Naive thymus-derived CD4-positive, alpha-beta T cell (primary cell): ENCODE data around the gene HS6ST3. TPM values are rescaled to one million over a fixed set of nuclear protein-coding genes. Genes with fewer than 3 reads are reported as not detected.

ENCODE experiments used
- ATAC-seq: fragments of 150-1000 bp; cut with Tn5 transposase; 2 replicates; pipeline ENCODE4 v1.10.0; 2021; ENCODE audit warnings: mild to moderate bottlenecking, moderate library complexity
- CTCF ChIA-PET: fragments of 350-600 bp; sonication (Branson Sonifier 250); formaldehyde crosslinking; loops from one replicate; lab custom pipeline; 2021; ENCODE audit warnings: antibody characterized with exemption; lab: Charles Lee
- POLR2A ChIA-PET: fragments of 350-600 bp; sonication (Branson Sonifier 250); formaldehyde crosslinking; loops from one replicate; lab custom pipeline; 2021; ENCODE audit warnings: antibody characterized with exemption, inconsistent platforms; lab: Charles Lee
- DNase-seq, 9 donors: peaks; one replicate each; pipeline versions ENCODE4 v3.0.0 to v3.0.0-alpha.2; 2020 to 2022; ENCODE audit warnings: mixed read lengths in 1 of 9
- H3K27ac ChIP-seq: one replicate; pipeline ENCODE4 v1.7.0; 2013; ENCODE audit warnings: mild to moderate bottlenecking, low read depth, low read length, moderate library complexity
- H3K27me3 ChIP-seq, 2 donors: one replicate each; pipeline ENCODE4 v1.7.0; 2013; ENCODE audit warnings: low read length in 2 of 2, mild to moderate bottlenecking in 2 of 2, moderate library complexity in 2 of 2; ENCODE audit not compliant: control insufficient read depth in 2 of 2, insufficient read depth in 2 of 2
- H3K36me3 ChIP-seq, 3 experiments: 1 replicate in 2 of 3; 2 replicates in 1 of 3; pipeline ENCODE4 v1.7.0; 2013; ENCODE audit warnings: low read length in 3 of 3, mild to moderate bottlenecking in 3 of 3, moderate library complexity in 1 of 3; ENCODE audit not compliant: insufficient read depth in 3 of 3, control insufficient read depth in 2 of 3
- H3K4me1 ChIP-seq, 2 donors: one replicate each; pipeline ENCODE4 v1.7.0; 2013; ENCODE audit warnings: low read length in 2 of 2, mild to moderate bottlenecking in 2 of 2, moderate library complexity in 1 of 2; ENCODE audit not compliant: control insufficient read depth in 2 of 2, insufficient read depth in 2 of 2
- H3K4me3 ChIP-seq: 2 replicates; pipeline ENCODE4 v1.7.0; 2013; ENCODE audit warnings: mild to moderate bottlenecking, low read length
- H3K9me3 ChIP-seq, 3 experiments: 1 replicate in 2 of 3; 2 replicates in 1 of 3; pipeline ENCODE4 v1.7.0; 2013; ENCODE audit warnings: low read length in 3 of 3; ENCODE audit not compliant: control insufficient read depth in 2 of 3
- H3K27ac Mint-ChIP-seq, 9 donors: one replicate each; pipeline ENCODE4 v1.8.0; 2020 to 2022; ENCODE audit warnings: mixed read lengths in 9 of 9, mild to moderate bottlenecking in 8 of 9, moderate library complexity in 5 of 9, inconsistent platforms in 2 of 9
- H3K27me3 Mint-ChIP-seq, 5 donors: one replicate each; pipeline ENCODE4 v1.8.0; 2021 to 2022; ENCODE audit warnings: mixed read lengths in 5 of 5, mild to moderate bottlenecking in 1 of 5
- H3K36me3 Mint-ChIP-seq, 5 donors: one replicate each; pipeline ENCODE4 v1.8.0; 2020 to 2022; ENCODE audit warnings: mixed read lengths in 5 of 5, mild to moderate bottlenecking in 3 of 5, inconsistent platforms in 1 of 5
- H3K4me1 Mint-ChIP-seq, 7 donors: one replicate each; pipeline ENCODE4 v1.8.0; 2020 to 2022; ENCODE audit warnings: mixed read lengths in 7 of 7, mild to moderate bottlenecking in 3 of 7, inconsistent platforms in 1 of 7
- H3K4me3 Mint-ChIP-seq, 10 donors: one replicate each; pipeline ENCODE4 v1.8.0; 2020 to 2022; ENCODE audit warnings: mild to moderate bottlenecking in 10 of 10, mixed read lengths in 10 of 10, moderate library complexity in 6 of 10, inconsistent platforms in 2 of 10
- H3K9me3 Mint-ChIP-seq, 11 donors: one replicate each; pipeline ENCODE4 v1.8.0; 2020 to 2022; ENCODE audit warnings: mixed read lengths in 11 of 11, mild to moderate bottlenecking in 4 of 11, inconsistent platforms in 1 of 11, moderate library complexity in 1 of 11
- intact Hi-C, 2 donors: fragments of 100-400 bp; cut with micrococcal nuclease; formaldehyde crosslinking; loops; one replicate each; pipeline ENCODE4 v1.15.1; 2023
- polyA plus RNA-seq, 2 donors: library from polyadenylated mRNA; unstranded; fragments of 300-500 nt; fragmentation: Illumina TruSeq; gene quantifications; one replicate each; pipeline ENCODE4 v1.2.3, GENCODE V29; 2021
- total RNA-seq, 6 experiments: library from RNA in 5 of 6; stranded (reverse) in 5 of 6; gene quantifications; 1 replicate in 5 of 6; 2 replicates in 1 of 6; pipeline ENCODE4 v1.2.3 and lab custom pipeline; 2021 to 2026

Gene HS6ST3
- total and polyA plus RNA-seq, 7 experiments from 2014 or later, result not detected

DNA sequence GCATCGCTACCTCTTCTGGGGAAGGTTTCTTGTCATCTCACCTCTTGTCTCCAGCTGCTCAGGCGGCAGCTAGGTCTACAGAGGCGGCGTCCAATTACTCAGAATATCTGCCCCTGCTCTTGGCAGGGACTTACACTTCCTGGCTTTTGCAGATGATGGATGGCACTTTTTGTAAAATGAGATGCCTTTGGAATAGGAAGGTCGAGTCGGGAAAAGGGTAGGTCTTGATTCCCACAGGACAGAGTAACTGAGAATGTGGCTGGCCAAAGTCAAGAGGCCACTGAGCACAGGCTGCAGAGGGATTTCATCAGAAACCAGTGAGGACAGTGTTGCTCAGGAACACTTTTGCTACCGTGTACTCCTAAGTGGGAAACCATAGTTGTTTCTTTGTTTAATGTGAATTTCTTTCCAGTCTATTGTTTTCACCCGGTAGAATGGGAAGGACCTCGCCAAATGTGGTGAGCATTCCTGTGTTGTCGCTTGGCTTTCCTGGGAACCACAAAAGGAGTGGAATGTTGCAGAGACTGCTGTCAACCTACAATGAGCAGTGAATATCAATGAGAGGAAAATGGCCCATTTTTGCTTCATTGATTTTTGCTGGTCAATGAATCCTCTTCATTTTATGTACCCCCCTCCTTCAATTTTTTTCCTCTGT, 383.7 kb downstream of the HS6ST3 start:
- Histone ChIP-seq H3K4me3 (no peak overlapping the region), H3K27me3 (no peaks in the 10 kb centered on the region), H3K4me1 (no peaks in the 10 kb centered on the region), H3K9me3 (no peaks in the 10 kb centered on the region), H3K36me3 (no peaks in the 10 kb centered on the region), H3K27ac (no peak overlapping the region)
- Mint-ChIP-seq H3K4me3 (no peak overlapping the region), H3K9me3 (peaks cover 0 to 17% (median 10%) of the 10 kb centered on the region in 11 donors), H3K4me1 (no peaks in the 10 kb centered on the region), H3K36me3 (no peaks in the 10 kb centered on the region), H3K27ac (no peak overlapping the region), H3K27me3 (no peaks in the 10 kb centered on the region)
- ChIA-PET POLR2A (no interaction called here), CTCF (no interaction called here)
- DNase-seq (no peak), ATAC-seq (no peak)
- intact Hi-C loops, result no loop called here

DNA sequence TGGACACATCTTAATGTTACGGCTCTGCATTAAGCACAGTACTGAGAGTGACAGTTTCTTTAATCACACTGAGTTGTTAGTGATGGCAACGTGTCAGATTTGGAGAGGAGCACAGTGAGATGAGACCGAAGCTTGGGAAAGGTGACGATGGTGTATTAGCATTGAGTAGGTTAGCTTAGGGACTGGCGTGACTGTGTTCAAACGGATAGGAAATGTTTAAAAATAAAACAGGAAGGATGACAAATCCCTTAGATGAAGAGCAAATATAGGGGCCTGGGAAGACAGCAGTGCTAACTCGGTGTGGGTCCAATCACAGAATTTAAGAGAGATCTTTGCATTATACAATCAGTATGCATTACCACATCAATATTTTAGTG, 384.3 kb downstream of the HS6ST3 start:
- no peak for DNase-seq
- no peaks in the 10 kb centered on the region for H3K36me3 Mint-ChIP-seq
- no peaks in the 10 kb centered on the region for H3K4me1 Mint-ChIP-seq
- no peaks in the 10 kb centered on the region for H3K27me3 Mint-ChIP-seq
- Histone ChIP-seq H3K27ac (no peak overlapping the region), H3K4me3 (no peak overlapping the region), H3K36me3 (no peaks in the 10 kb centered on the region), H3K9me3 (no peaks in the 10 kb centered on the region), H3K27me3 (no peaks in the 10 kb centered on the region), H3K4me1 (no peaks in the 10 kb centered on the region)
- no peak overlapping the region for H3K4me3 Mint-ChIP-seq
- ChIA-PET POLR2A (no interaction called here), CTCF (no interaction called here)
- intact Hi-C loops, result no loop called here
- H3K9me3 Mint-ChIP-seq, result peaks cover 0 to 17% (median 10%) of the 10 kb centered on the region in 11 donors
- no peak overlapping the region for H3K27ac Mint-ChIP-seq
- no peak for ATAC-seq

DNA sequence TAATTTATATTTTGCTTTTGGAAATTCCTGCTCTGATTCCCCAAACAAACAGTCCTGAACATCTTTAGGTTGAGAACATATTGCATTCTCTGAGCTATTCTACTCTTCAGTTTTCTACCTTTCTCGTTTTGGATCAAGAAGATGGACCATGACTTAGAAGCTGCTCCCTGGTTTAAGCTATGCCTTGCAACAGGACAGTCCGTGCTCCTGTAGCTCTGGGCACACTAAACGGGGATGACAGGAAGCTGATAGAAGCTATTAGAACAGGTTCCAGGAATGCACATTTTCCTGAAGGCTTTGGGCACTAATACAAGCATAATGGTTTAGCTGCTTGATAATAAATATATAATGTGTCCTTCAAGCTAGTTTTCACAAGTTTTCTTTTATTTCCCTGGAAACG, 385.2 kb downstream of the HS6ST3 start:
- H3K27ac ChIP-seq, result no peak overlapping the region
- no peaks in the 10 kb centered on the region for H3K4me1 ChIP-seq
- POLR2A ChIA-PET, result no interaction called here
- no peaks in the 10 kb centered on the region for H3K36me3 ChIP-seq
- CTCF ChIA-PET, result no interaction called here
- no peak overlapping the region for H3K4me3 Mint-ChIP-seq
- no peaks in the 10 kb centered on the region for H3K36me3 Mint-ChIP-seq
- no peak overlapping the region for H3K27ac Mint-ChIP-seq
- peaks cover 0 to 17% (median 8%) of the 10 kb centered on the region in 11 donors for H3K9me3 Mint-ChIP-seq
- H3K4me3 ChIP-seq, result no peak overlapping the region
- H3K9me3 ChIP-seq, result no peaks in the 10 kb centered on the region
- H3K27me3 Mint-ChIP-seq, result no peaks in the 10 kb centered on the region
- intact Hi-C loops, result no loop called here
- no peaks in the 10 kb centered on the region for H3K27me3 ChIP-seq
- no peaks in the 10 kb centered on the region for H3K4me1 Mint-ChIP-seq
- ATAC-seq (no peak), DNase-seq (no peak)

DNA sequence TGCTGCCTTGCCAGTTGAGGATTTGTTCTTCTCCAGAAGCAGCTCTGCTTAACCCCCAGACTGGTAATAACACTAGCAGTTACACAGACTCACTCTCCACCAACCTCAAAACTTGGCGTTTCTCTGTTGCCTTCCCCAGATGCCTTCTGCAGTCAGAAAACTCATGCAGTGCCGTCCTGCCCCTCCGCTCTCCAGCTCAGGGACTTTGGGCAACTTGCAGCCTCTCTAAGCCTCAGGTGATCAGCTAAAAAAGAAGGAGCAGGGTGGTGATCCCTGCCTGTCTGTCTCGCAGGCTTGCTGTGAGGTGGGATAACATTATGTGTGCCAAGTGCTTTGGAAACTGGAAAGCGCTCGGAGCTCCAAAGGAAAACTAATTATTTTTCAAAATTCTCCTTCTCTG, 391.6 kb downstream of the HS6ST3 start:
- H3K27me3 ChIP-seq, result no peaks in the 10 kb centered on the region
- Mint-ChIP-seq H3K36me3 (no peaks in the 10 kb centered on the region), H3K27me3 (no peaks in the 10 kb centered on the region), H3K27ac (no peak overlapping the region), H3K9me3 (peaks cover 0 to 12% (median 5%) of the 10 kb centered on the region in 11 donors), H3K4me3 (no peak overlapping the region), H3K4me1 (no peaks in the 10 kb centered on the region)
- ChIA-PET POLR2A (no interaction called here), CTCF (no interaction called here)
- H3K9me3 ChIP-seq, result no peaks in the 10 kb centered on the region
- no peaks in the 10 kb centered on the region for H3K36me3 ChIP-seq
- intact Hi-C loops, result no loop called here
- H3K4me1 ChIP-seq, result no peaks in the 10 kb centered on the region
- no peak overlapping the region for H3K27ac ChIP-seq
- H3K4me3 ChIP-seq, result no peak overlapping the region
- DNase-seq (no peak), ATAC-seq (no peak)

DNA sequence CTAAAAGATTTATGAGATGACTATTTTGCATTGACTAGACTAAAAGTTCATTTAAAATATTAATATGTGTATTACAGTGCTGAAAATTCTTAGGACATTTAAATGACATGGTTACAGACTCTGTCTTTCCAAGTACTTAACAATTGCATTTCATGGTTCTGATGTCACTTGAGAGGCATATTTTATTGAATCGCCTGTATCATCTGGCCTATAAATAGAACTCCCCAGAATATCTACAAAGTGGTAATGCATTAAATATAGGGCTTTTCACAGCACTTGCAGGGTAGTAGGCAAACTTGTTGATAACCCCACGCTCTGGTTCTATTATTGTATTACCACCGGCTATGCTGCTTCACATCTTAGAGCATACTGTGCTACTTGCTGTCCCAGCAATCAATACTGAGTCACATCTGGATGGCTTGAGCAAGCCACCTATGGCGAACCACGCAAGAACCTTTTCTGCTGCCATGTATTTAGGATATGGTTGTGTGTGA, 400.6 kb downstream of the HS6ST3 start:
- ChIA-PET CTCF (no interaction called here), POLR2A (no interaction called here)
- Mint-ChIP-seq H3K4me1 (no peaks in the 10 kb centered on the region), H3K27ac (no peak overlapping the region), H3K36me3 (no peaks in the 10 kb centered on the region), H3K4me3 (no peak overlapping the region), H3K27me3 (no peaks in the 10 kb centered on the region), H3K9me3 (peaks cover 0 to 17% (median 6%) of the 10 kb centered on the region in 11 donors)
- Histone ChIP-seq H3K27me3 (peaks cover 0 to 3% of the 10 kb centered on the region in 2 donors), H3K4me1 (no peaks in the 10 kb centered on the region), H3K27ac (no peak overlapping the region), H3K4me3 (no peak overlapping the region), H3K9me3 (no peaks in the 10 kb centered on the region), H3K36me3 (no peaks in the 10 kb centered on the region)
- DNase-seq, result no peak
- ATAC-seq, result no peak
- intact Hi-C loops, result no loop called here

DNA sequence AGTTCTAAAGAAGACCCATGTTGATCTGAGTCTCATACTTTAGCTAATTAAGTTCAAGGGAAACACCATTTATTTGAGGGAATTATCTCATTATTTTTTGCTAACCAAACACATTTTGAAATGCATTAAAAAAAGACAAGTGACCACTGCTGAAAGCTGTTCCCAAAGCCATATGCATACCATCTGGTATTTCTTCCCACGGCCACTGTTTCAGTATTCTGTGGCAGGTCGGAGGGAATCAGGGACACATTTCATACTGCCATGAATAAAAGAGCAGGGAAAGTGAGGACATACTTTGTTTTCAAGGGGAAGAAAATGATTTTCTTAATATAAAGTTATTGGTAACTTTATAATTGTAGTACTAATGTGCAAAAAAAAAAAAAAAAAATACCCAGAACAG, 401.2 kb downstream of the HS6ST3 start:
- H3K27me3 ChIP-seq, result peaks cover 0 to 3% of the 10 kb centered on the region in 2 donors
- no peak overlapping the region for H3K4me3 Mint-ChIP-seq

DNA sequence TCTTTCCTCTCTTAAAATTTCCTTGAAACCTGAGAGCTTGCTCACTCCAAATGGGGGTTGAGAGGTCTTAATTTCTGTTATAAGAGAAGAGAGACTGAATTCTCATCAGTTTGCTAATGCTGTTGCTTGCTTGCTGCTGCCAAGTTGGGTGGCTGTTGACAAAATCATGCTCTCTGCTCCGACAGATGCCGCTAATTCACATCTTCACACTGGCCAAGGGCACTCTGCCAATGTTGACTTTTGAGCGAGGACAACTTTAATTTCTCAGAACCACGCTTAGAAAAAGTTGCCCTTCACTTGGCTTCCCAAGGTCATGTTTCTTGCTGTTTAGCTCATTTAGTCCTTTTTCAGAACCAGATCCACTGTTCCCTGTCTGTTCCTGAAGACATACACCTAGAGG, 402.9 kb downstream of the HS6ST3 start:
- no peaks in the 10 kb centered on the region for H3K27me3 Mint-ChIP-seq

More for the DNA sequence above, 401.2 kb downstream of the HS6ST3 start:
- ChIA-PET CTCF (no interaction called here), POLR2A (no interaction called here)
- Mint-ChIP-seq H3K27ac (no peak overlapping the region), H3K27me3 (no peaks in the 10 kb centered on the region), H3K36me3 (no peaks in the 10 kb centered on the region), H3K9me3 (peaks cover 0 to 17% (median 6%) of the 10 kb centered on the region in 11 donors), H3K4me1 (no peaks in the 10 kb centered on the region)
- no peaks in the 10 kb centered on the region for H3K36me3 ChIP-seq
- H3K9me3 ChIP-seq, result no peaks in the 10 kb centered on the region
- DNase-seq (no peak), ATAC-seq (no peak)
- H3K27ac ChIP-seq, result no peak overlapping the region
- no peak overlapping the region for H3K4me3 ChIP-seq
- H3K4me1 ChIP-seq, result no peaks in the 10 kb centered on the region
- intact Hi-C loops, result no loop called here

More for the DNA sequence above, 402.9 kb downstream of the HS6ST3 start:
- Histone ChIP-seq H3K27ac (no peak overlapping the region), H3K4me1 (no peaks in the 10 kb centered on the region), H3K27me3 (peaks cover 0 to 3% of the 10 kb centered on the region in 2 donors), H3K36me3 (no peaks in the 10 kb centered on the region), H3K9me3 (no peaks in the 10 kb centered on the region), H3K4me3 (no peak overlapping the region)
- no peaks in the 10 kb centered on the region for H3K36me3 Mint-ChIP-seq
- H3K9me3 Mint-ChIP-seq, result peaks cover 2 to 21% (median 10%) of the 10 kb centered on the region in 11 donors
- POLR2A ChIA-PET, result no interaction called here
- H3K4me1 Mint-ChIP-seq, result no peaks in the 10 kb centered on the region
- ATAC-seq (no peak), DNase-seq (no peak)
- no peak overlapping the region for H3K27ac Mint-ChIP-seq
- no peak overlapping the region for H3K4me3 Mint-ChIP-seq
- CTCF ChIA-PET, result no interaction called here
- intact Hi-C loops, result no loop called here
